GM19099 (cell line): ENCODE data around the gene CNIH4.

Experiments used
- POLR2A ChIP-seq: IDR thresholded peaks from 3 replicates; pipeline ENCODE4 v1.6.1; 2011; ENCODE audit warnings: low read depth; ENCODE audit not compliant: insufficient read length; ENCODE audit errors: extremely low read depth

Gene CNIH4

DNA sequence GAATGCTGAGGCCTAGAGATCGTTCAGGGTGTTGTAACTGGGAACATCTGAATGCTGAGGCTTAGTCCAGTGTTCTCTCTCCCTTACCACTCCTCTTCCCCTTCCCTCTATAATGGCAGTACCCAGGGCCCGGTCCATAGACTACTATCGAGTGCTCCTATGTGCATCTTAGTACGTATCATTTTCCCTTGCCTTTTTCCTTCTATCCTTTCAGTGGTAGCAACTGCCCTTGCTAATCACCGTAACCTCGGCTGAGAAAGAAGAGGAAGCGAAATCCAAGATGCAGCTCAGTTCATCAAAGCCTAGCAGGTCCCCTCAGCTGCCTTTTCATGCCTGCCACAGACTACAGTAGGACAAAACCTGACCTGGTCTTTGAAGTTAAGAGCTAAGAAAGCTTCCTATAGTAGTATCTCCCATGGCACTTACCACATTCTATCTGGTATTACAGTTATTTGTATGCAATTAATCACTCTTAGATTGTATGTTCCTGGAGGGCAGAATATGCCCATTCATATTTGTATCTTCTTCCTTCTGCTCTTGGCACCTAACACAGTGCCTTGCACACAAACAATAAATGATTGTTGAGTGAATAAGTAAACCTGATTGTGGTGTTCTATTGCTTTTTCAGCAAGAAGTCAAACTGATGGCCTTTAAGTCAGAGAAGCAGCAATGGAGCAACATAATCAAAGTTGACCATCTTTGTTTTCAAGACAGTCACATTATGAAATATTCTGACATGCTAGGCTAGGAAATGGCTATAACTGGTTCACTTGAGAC is 22.4 kb downstream of the CNIH4 start:
- no peak for TF ChIP-seq POLR2A

DNA sequence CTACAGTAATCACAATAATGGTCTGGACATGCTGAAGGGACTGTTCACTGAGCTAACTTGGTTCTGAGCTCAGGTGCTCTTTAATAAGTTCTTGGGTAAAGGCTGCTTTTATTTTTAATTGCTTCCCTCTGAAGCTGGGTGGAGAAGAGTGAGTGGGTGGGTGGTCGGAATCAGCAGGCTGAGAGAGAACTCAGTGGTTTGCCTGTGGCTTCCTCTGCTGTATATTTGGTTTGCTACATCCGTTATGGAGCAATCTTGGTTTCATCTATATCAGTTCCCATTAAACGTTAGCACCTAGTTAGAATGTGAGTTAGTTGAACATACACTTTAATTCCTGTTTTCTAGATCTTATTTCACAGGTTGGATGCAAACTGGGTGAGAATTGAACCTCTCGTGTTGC is 23.3 kb downstream of the CNIH4 start:
- no peak for TF ChIP-seq POLR2A

GRCh38 chr1:224381880-224382548 is 25.3 kb downstream of the CNIH4 start:
- no peak for TF ChIP-seq POLR2A

GRCh38 chr1:224383218-224383617 is 26.5 kb downstream of the CNIH4 start:
- TF ChIP-seq POLR2A, result no peak

GRCh38 chr1:224387302-224387912 is 30.7 kb downstream of the CNIH4 start:
- no peak for TF ChIP-seq POLR2A

GRCh38 chr1:224387943-224388342 is 31.3 kb downstream of the CNIH4 start:
- TF ChIP-seq POLR2A, result no peak

- TF ChIP-seq POLR2A, result no peak
Observed at GRCh38 chr1:224390517-224390916, 33.8 kb downstream of the CNIH4 start.

- TF ChIP-seq POLR2A, result no peak
Observed at GRCh38 chr1:224392411-224393249, 36.0 kb downstream of the CNIH4 start.

DNA sequence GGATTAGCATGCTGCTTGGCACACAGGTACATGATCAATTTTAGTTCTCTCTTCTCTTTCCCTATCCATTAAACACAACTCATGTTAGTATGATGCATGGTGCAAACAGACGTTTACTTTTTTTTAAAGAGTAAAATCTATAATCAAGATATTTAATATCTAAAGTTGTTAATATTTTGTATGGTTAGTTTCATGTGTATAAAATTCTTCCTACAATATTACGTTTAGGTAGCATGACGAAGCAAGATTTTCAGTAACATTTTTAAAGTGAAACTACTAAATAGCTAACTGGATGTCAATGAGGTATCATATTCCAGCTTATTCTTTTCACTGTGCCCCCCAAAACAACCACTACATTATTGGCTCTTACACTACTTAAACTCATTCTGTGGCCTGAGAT is 36.6 kb downstream of the CNIH4 start:
- no peak for TF ChIP-seq POLR2A

- TF ChIP-seq POLR2A, result no peak
Observed at GRCh38 chr1:224399887-224400286, 43.2 kb downstream of the CNIH4 start.

GRCh38 chr1:224402472-224403036 is 45.9 kb downstream of the CNIH4 start:
- TF ChIP-seq POLR2A, result no peak

- TF ChIP-seq POLR2A, result no peak
Observed at GRCh38 chr1:224404916-224405603, 48.4 kb downstream of the CNIH4 start.

DNA sequence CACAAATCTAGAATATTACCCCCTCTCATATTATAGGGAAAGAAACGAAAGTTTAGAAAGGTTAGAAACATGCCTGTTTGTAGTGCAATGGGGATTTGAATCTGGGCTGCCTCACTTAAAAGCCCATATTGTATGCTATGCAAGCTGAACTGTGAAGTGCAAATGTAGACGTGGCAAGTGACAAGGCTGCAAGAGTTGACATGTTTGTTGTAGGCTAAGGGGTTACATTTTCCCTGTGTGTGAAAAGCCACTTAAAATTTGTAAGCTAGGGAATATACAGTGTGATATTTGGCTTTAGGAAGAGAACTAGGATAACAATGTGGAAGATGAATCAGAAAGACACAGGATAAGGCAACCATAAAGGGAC is 48.9 kb downstream of the CNIH4 start:
- TF ChIP-seq POLR2A, result no peak

DNA sequence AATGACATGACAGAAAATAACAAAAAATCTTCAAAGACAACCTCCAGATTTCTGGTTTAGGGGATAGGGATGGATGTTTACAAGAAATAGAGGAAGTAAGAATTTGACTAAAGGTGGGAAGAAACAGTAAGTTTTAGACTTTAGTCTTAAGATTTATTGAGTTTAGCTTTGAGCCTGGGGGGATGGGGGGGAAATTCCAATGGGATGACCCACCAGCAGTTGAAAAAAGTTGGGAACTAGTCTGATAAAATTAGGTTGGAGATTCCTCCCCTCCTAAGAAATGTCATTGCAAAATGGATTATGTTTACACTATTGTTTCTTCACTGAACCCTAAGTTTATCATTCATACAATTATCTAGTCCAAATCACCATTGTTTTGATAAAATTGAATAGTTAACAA is 49.5 kb downstream of the CNIH4 start:
- TF ChIP-seq POLR2A, result no peak

GRCh38 chr1:224407571-224408293 is 51.1 kb downstream of the CNIH4 start:
- TF ChIP-seq POLR2A, result no peak

DNA sequence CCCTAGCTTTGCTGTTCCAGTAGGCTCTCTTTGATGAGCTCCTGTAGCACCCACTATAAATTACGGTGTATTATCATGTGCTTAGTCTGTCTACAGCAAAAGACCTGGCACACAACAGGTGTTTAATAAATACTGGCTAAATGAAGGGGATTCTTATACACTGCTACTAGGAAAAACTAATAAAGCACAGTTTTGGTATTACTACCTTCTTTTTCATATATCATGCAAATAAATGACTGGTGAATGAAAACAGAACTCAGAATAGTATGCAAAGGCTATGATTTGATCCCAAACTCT is 51.6 kb downstream of the CNIH4 start:
- no peak for TF ChIP-seq POLR2A
